Uterus (tissue), 4 donors: Measurements from ENCODE around the gene ACAP2. TPM values are rescaled to one million over a fixed set of nuclear protein-coding genes. Genes with fewer than 3 reads are reported as not detected.

Experiments used
- DNase-seq, 2 donors: peaks; one replicate each; pipeline ENCODE4 v3.0.0-alpha.2; 2019 to 2020
- H3K27ac ChIP-seq, 2 donors: fragments of 200-600 bp; sonication (generic); 1 replicate in 1 of 2; 2 replicates in 1 of 2; pipeline ENCODE4 v1.5.1; 2016 to 2018
- H3K27me3 ChIP-seq, 2 donors: fragments of 200-600 bp; sonication (generic); one replicate each; pipeline ENCODE4 v1.5.1; 2018 to 2019; ENCODE audit warnings: control low read depth in 1 of 2
- H3K36me3 ChIP-seq, 2 donors: fragments of 200-600 bp; sonication (generic); one replicate each; pipeline ENCODE4 v1.5.1; 2019; ENCODE audit warnings: control low read depth in 1 of 2
- H3K4me1 ChIP-seq, 2 donors: fragments of 200-600 bp; sonication (generic); one replicate each; pipeline ENCODE4 v1.5.1; 2018 to 2019; ENCODE audit warnings: control low read depth in 1 of 2
- H3K4me3 ChIP-seq, 2 donors: fragments of 200-600 bp; sonication (generic); 1 replicate in 1 of 2; 2 replicates in 1 of 2; pipeline ENCODE4 v1.5.1; 2018 to 2019; ENCODE audit warnings: mild to moderate bottlenecking in 1 of 2
- H3K9me3 ChIP-seq, 2 donors: fragments of 200-600 bp; sonication (generic); one replicate each; pipeline ENCODE4 v1.5.1; 2019; ENCODE audit warnings: control low read depth in 1 of 2
- POLR2A ChIP-seq, 2 donors: fragments of 450-650 bp; IDR thresholded peaks; one replicate each; pipeline ENCODE4 v1.6.1; 2016; ENCODE audit warnings: antibody characterized with exemption in 2 of 2, mild to moderate bottlenecking in 1 of 2, moderate library complexity in 1 of 2
- intact Hi-C: fragments of 100-400 bp; cut with DNase I; formaldehyde crosslinking; loops from one replicate; pipeline ENCODE4 v1.15.1; 2023; ENCODE audit warnings: low total_unique reads
- total RNA-seq, 4 donors: library from RNA; depleted of rRNA in 3 of 4; stranded (reverse); fragments of >200 nt in 3 of 4; gene quantifications; one replicate each; pipeline versions ENCODE4 v1.1.0 to v1.2.4, GENCODE V29; 2014 to 2023
- TF ChIP-seq, protein P1 (sequence below), 4 experiments: fragments of 200-600 bp in 2 of 4; fragments of 450-650 bp in 2 of 4; sonication (generic) in 2 of 4; IDR thresholded peaks; one replicate each; pipeline ENCODE4 v1.5.1; 2016 to 2019; ENCODE audit warnings: antibody characterized with exemption in 4 of 4, mild to moderate bottlenecking in 2 of 4, moderate library complexity in 1 of 4
- donor health status: DM: yes; HTN: yes; CAD: no.

The ACAP2 gene
- total RNA-seq, 4 donors from 2014 or later, result 40.3 to 140 (median 68.6) TPM

DNA sequence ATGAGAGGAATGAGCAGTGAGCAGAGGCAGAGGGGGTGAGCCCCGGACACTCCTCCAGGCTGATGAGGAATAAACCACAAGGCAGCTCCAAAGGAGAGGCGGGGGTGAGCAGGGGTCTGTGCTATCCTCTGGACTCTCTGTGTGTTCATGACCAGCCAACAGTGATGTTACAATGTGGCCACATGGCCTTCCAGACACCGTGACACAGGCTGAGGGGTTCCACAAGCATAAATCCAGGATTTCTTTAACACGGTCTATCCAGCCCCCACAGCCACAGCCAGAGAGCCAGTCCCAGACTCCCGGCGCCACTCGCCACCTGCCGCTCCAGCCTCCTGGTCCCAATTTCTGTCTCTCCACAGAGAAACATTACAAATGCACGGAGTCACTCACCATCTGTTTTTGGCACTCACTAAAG lies 196.2 kb downstream of the ACAP2 start:
- Histone ChIP-seq H3K4me1 (no peaks in the 10 kb centered on the region), H3K9me3 (no peaks in the 10 kb centered on the region), H3K36me3 (no peaks in the 10 kb centered on the region), H3K27me3 (no peaks in the 10 kb centered on the region), H3K4me3 (no peak overlapping the region), H3K27ac (no peak overlapping the region)
- intact Hi-C loops, result no loop called here
- TF ChIP-seq, protein P1, sequence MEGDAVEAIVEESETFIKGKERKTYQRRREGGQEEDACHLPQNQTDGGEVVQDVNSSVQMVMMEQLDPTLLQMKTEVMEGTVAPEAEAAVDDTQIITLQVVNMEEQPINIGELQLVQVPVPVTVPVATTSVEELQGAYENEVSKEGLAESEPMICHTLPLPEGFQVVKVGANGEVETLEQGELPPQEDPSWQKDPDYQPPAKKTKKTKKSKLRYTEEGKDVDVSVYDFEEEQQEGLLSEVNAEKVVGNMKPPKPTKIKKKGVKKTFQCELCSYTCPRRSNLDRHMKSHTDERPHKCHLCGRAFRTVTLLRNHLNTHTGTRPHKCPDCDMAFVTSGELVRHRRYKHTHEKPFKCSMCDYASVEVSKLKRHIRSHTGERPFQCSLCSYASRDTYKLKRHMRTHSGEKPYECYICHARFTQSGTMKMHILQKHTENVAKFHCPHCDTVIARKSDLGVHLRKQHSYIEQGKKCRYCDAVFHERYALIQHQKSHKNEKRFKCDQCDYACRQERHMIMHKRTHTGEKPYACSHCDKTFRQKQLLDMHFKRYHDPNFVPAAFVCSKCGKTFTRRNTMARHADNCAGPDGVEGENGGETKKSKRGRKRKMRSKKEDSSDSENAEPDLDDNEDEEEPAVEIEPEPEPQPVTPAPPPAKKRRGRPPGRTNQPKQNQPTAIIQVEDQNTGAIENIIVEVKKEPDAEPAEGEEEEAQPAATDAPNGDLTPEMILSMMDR (IDR thresholded peaks at IDR 0.05), result no peak
- no peak for TF ChIP-seq POLR2A (IDR thresholded peaks at IDR 0.05)
- peak in 1 of 2 donors; percentile 10 for DNase-seq

DNA sequence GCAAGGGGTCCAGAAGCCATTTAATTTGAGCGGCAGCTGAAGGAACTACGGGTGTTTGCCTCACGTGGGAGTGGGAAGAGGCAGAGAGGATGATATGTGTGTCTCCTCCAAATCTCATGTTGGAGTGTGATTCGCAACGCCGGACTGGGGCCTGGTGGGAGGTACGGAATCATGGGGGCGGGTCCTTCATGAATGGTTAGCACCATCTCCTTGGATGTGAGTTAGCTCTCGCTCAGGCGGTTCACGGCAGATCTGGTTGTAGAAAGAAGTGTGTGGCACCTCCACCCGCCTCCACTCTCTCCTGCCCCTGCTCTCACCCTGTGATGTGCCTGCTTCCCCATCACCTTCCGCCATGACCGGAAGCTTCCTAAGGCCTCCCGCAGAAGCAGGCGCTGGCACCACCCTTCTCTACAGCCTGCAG lies 197.3 kb downstream of the ACAP2 start:
- intact Hi-C loops, result no loop called here
- H3K27me3 ChIP-seq, result no peaks in the 10 kb centered on the region
- no peaks in the 10 kb centered on the region for H3K9me3 ChIP-seq
- no peak overlapping the region for H3K4me3 ChIP-seq
- TF ChIP-seq POLR2A (IDR thresholded peaks at IDR 0.05), result no peak
- TF ChIP-seq, protein P1 (IDR thresholded peaks at IDR 0.05), result no peak
- H3K36me3 ChIP-seq, result no peaks in the 10 kb centered on the region
- no peak overlapping the region for H3K27ac ChIP-seq
- H3K4me1 ChIP-seq, result peaks cover 0 to 3% of the 10 kb centered on the region in 2 donors
- DNase-seq, result peak; percentile 10 to 13

DNA sequence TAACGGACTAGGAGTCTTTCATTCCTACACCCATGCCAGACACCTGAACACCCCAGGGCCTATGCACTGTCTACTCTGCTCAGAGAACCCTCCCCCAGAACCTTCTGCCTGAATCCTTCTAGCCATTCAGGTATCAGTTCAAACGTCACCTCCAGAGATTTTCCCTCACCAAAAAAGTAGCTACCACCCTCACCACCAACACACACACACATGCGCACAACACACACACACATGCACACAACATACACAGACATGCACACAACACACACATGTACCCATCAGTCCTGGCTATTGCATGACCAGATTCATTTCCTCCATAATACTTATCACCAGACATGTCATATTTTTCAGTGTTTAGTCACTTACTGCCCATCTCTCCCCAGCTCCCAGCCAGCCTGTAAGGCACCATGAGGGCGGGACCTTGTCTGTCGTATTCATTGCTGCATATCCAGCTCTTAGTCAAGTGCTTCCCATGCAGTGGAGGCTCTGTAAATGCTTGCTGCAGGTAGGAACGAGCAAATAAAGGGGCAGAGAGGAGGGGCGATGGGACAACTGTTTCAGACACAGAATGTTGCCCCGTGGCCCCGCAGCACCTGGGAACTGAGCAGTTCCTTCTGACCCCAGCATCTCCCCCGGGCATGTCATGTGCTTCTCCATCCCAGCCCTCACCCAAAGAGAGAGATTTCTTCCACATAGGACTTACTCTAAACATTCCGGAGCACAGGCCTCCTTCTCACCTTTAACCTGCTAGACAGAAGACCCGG lies 201.0 kb downstream of the ACAP2 start:
- no peaks in the 10 kb centered on the region for H3K9me3 ChIP-seq
- peaks cover 5 to 18% of the 10 kb centered on the region in 2 donors for H3K4me1 ChIP-seq
- H3K36me3 ChIP-seq, result no peaks in the 10 kb centered on the region
- H3K4me3 ChIP-seq, result no peak overlapping the region
- TF ChIP-seq, protein P1 (IDR thresholded peaks at IDR 0.05), result no peak
- no peak for TF ChIP-seq POLR2A (IDR thresholded peaks at IDR 0.05)
- no peak overlapping the region for H3K27ac ChIP-seq
- peak; percentile 9 for DNase-seq
- intact Hi-C loops, result no loop called here
- H3K27me3 ChIP-seq, result no peaks in the 10 kb centered on the region

DNA sequence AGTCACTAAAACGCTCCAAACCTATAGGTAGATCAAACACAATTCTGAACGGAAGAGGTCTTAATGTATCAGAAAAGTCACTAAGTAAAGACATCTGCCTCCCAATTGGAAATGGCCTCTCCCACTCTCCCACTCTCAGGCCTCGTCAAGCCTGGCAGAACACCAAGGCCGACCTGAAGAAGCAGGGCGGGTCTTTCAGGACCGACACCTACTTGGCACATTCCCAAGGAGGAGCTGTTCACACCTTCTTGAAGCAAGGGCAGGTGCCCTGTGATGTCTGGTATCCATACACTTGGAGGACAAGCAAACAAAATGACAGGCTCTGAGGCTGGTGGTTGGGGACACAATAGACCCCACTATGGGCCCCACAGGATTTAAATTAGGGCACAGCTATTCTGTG lies 201.9 kb downstream of the ACAP2 start:
- no peaks in the 10 kb centered on the region for H3K27me3 ChIP-seq
- DNase-seq, result peak; percentile 31 to 38
- H3K4me3 ChIP-seq, result no peak overlapping the region
- H3K36me3 ChIP-seq, result no peaks in the 10 kb centered on the region
- intact Hi-C loops, result no loop called here
- H3K9me3 ChIP-seq, result no peaks in the 10 kb centered on the region
- peaks cover 5 to 18% of the 10 kb centered on the region in 2 donors for H3K4me1 ChIP-seq
- no peak for TF ChIP-seq POLR2A (IDR thresholded peaks at IDR 0.05)
- TF ChIP-seq, protein P1 (IDR thresholded peaks at IDR 0.05), result no peak
- H3K27ac ChIP-seq, result peak overlapping the region; percentile 70 to 81

DNA sequence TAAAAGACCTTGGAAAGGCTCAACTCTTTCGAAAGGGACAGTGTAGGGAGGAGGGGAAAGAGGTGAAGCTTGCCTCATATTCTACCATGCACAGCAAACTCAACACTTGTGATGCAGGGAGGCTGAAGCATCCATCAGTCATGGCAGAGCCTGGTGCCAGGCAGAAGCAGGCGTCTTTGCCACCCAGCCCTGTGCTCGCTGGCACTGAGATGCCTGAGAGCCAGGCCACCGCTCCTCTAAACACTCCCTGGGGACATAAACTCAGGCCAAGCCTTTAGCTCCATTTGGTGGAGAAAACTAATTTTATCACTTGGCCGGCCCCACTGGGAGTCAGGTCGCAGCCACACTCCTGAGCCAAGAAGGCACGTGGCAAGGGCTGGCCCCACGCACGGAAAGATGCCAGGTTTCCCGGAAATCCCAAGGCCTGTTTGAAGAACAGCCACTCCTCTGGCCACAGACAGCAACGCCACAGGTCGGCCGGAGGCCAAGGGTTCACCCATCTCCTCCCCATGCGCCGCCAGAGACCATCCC lies 202.6 kb downstream of the ACAP2 start:
- Histone ChIP-seq H3K27me3 (no peaks in the 10 kb centered on the region), H3K4me1 (peaks cover 5 to 18% of the 10 kb centered on the region in 2 donors), H3K36me3 (no peaks in the 10 kb centered on the region), H3K9me3 (no peaks in the 10 kb centered on the region), H3K4me3 (no peak overlapping the region), H3K27ac (peak overlapping the region; percentile 70 to 81)
- TF ChIP-seq POLR2A (IDR thresholded peaks at IDR 0.05), result no peak
- TF ChIP-seq, protein P1 (IDR thresholded peaks at IDR 0.05), result no peak
- peak; percentile 61 to 83 for DNase-seq
- intact Hi-C loops, result no loop called here
